Trophoblast cell (in vitro differentiated cells and primary cell): ENCODE results near the gene ABCF3.
A peak's percentile ranks its signal among the peaks of the same experiment; 100 is the strongest.

Source experiments
- DNase-seq, 2 donors: peaks; one replicate each; pipeline ENCODE4 v3.0.0-alpha.2; 2016
- H2AFZ ChIP-seq: 2 replicates; pipeline ENCODE4 v1.6.1; 2013; ENCODE audit warnings: low read length, moderate library complexity, mild to moderate bottlenecking; ENCODE audit not compliant: insufficient read depth, poor library complexity
- H2AK5ac ChIP-seq: 2 replicates; pipeline ENCODE4 v1.6.1; 2013; ENCODE audit warnings: mild to moderate bottlenecking, low read length
- H2BK120ac ChIP-seq: 2 replicates; pipeline ENCODE4 v1.6.1; 2013; ENCODE audit warnings: low read length, mild to moderate bottlenecking, moderate library complexity; ENCODE audit not compliant: insufficient read depth, poor library complexity
- H2BK12ac ChIP-seq: 2 replicates; pipeline ENCODE4 v1.6.1; 2013; ENCODE audit warnings: mild to moderate bottlenecking, low read length, moderate library complexity
- H2BK5ac ChIP-seq: 2 replicates; pipeline ENCODE4 v1.6.1; 2013; ENCODE audit warnings: low read length, low read depth, moderate library complexity, mild to moderate bottlenecking; ENCODE audit not compliant: poor library complexity
- H3K14ac ChIP-seq: 2 replicates; pipeline ENCODE4 v1.6.1; 2013; ENCODE audit warnings: mild to moderate bottlenecking, low read length
- H3K18ac ChIP-seq: 2 replicates; pipeline ENCODE4 v1.6.1; 2013; ENCODE audit warnings: mild to moderate bottlenecking, low read length
- H3K23ac ChIP-seq: 2 replicates; pipeline ENCODE4 v1.6.1; 2013; ENCODE audit warnings: low read length
- H3K27ac ChIP-seq: 2 replicates; pipeline ENCODE4 v1.5.1; 2013; ENCODE audit warnings: low read depth, mild to moderate bottlenecking, inconsistent platforms, low read length, moderate library complexity
- H3K27me3 ChIP-seq: 2 replicates; pipeline ENCODE4 v1.6.1; 2013; ENCODE audit warnings: inconsistent platforms, mild to moderate bottlenecking, low read length, moderate library complexity; ENCODE audit not compliant: insufficient read depth
- H3K36me3 ChIP-seq, 2 experiments: 1 replicate in 1 of 2; 2 replicates in 1 of 2; pipeline ENCODE4 v1.6.1; 2013; ENCODE audit warnings: low read length in 2 of 2, mild to moderate bottlenecking in 2 of 2, moderate library complexity in 1 of 2; ENCODE audit not compliant: insufficient read depth in 2 of 2, control insufficient read depth in 1 of 2
- H3K4ac ChIP-seq: 2 replicates; pipeline ENCODE4 v1.6.1; 2013; ENCODE audit warnings: low read depth, mild to moderate bottlenecking, low read length, moderate library complexity
- H3K4me1 ChIP-seq, 2 experiments: 1 replicate in 1 of 2; 2 replicates in 1 of 2; pipeline ENCODE4 v1.6.1; 2013; ENCODE audit warnings: low read length in 2 of 2, mild to moderate bottlenecking in 2 of 2, moderate library complexity in 1 of 2; ENCODE audit not compliant: insufficient read depth in 2 of 2, control insufficient read depth in 1 of 2
- H3K4me2 ChIP-seq: 2 replicates; pipeline ENCODE4 v1.6.1; 2013; ENCODE audit warnings: inconsistent platforms, mild to moderate bottlenecking, low read length, moderate library complexity
- H3K4me3 ChIP-seq: 2 replicates; pipeline ENCODE4 v1.5.1; 2013; ENCODE audit warnings: mild to moderate bottlenecking, low read depth, low read length, inconsistent platforms
- H3K79me1 ChIP-seq: one replicate; pipeline ENCODE4 v1.6.1; 2013; ENCODE audit warnings: low read length
- H3K79me2 ChIP-seq: 2 replicates; pipeline ENCODE4 v1.6.1; 2013; ENCODE audit warnings: low read length, mild to moderate bottlenecking; ENCODE audit not compliant: control insufficient read depth, insufficient read depth, poor library complexity
- H3K9ac ChIP-seq: 2 replicates; pipeline ENCODE4 v1.6.1; 2013; ENCODE audit warnings: mild to moderate bottlenecking, low read length
- H3K9me3 ChIP-seq: 2 replicates; pipeline ENCODE4 v1.6.1; 2013; ENCODE audit warnings: low read depth, mild to moderate bottlenecking, control low read depth, inconsistent platforms, low read length; ENCODE audit not compliant: insufficient read depth
- H4K12ac ChIP-seq: 2 replicates; pipeline ENCODE4 v1.6.1; 2013; ENCODE audit warnings: low read depth, mild to moderate bottlenecking, low read length, moderate library complexity
- H4K8ac ChIP-seq: 2 replicates; pipeline ENCODE4 v1.6.1; 2013; ENCODE audit warnings: low read depth, mild to moderate bottlenecking, low read length, moderate library complexity
- H4K91ac ChIP-seq: one replicate; pipeline ENCODE4 v1.6.1; 2013; ENCODE audit warnings: low read depth, mild to moderate bottlenecking, low read length, moderate library complexity
- WGBS: extraction: QIAGEN DNeasy Blood & Tissue Kit; methylation state at CpG from one replicate; pipeline ENCODE4 v1.1.7; 2013; ENCODE audit warnings: missing lambda C conversion rate; ENCODE audit not compliant: insufficient read length, insufficient coverage; ENCODE audit errors: extremely low coverage; 5-methylcytosine and 5-hydroxymethylcytosine counted together

Gene ABCF3

GRCh38 chr3:184229394-184230080 is 43.5 kb downstream of the ABCF3 start, which contains the start of gene VWA5B2:
TSS of gene VWA5B2 (plus strand) at chr3:184229585. CDS start at chr3:184230529, 944 bp downstream.
- Histone ChIP-seq H3K4ac (no peak within 1 kb of the TSS), H3K79me2 (no peaks in the 10 kb centered on the region), H3K79me1 (no peaks in the 10 kb centered on the region)

GRCh38 chr3:184230081-184230602 is 44.1 kb downstream of the ABCF3 start:
- no CpG with 5 or more reads among the region's 61 CpGs for WGBS

More at GRCh38 chr3:184229394-184230080, 43.5 kb downstream of the ABCF3 start, which contains the start of gene VWA5B2:
- H4K91ac ChIP-seq: no peak within 1 kb of the TSS
- peaks cover 2% of the 10 kb centered on the region for H3K9me3 ChIP-seq
- WGBS: no CpG with 5 or more reads among the region's 66 CpGs
- peak within 1 kb of the TSS; percentile 72 for H3K4me2 ChIP-seq
- H4K8ac ChIP-seq: no peak within 1 kb of the TSS
- no peak within 1 kb of the TSS for H3K18ac ChIP-seq
- no peak within 1 kb of the TSS for H2AK5ac ChIP-seq
- H3K9ac ChIP-seq: no peak within 1 kb of the TSS
- no peak within 1 kb of the TSS for H4K12ac ChIP-seq
- no peak within 1 kb of the TSS for H3K23ac ChIP-seq
- no peak within 1 kb of the TSS for H2BK120ac ChIP-seq
- no peak within 1 kb of the TSS for H2BK12ac ChIP-seq
- peak; percentile 33 to 61 for DNase-seq
- peak within 1 kb of the TSS; percentile 37 for H2AFZ ChIP-seq
- no peaks in the 10 kb centered on the region for H3K36me3 ChIP-seq
- no peak within 1 kb of the TSS for H2BK5ac ChIP-seq
- peak within 1 kb of the TSS; percentile 58 for H3K4me3 ChIP-seq
- no peak within 1 kb of the TSS for H3K14ac ChIP-seq
- H3K27me3 ChIP-seq: peaks cover 51% of the 10 kb centered on the region
- no peak within 1 kb of the TSS for H3K27ac ChIP-seq
- peaks cover 6% of the 10 kb centered on the region in 2 experiments for H3K4me1 ChIP-seq

GRCh38 chr3:184230603-184231528 is 44.9 kb downstream of the ABCF3 start:
- H2BK5ac ChIP-seq: no peak overlapping the region
- no CpG with 5 or more reads among the region's 79 CpGs for WGBS
- H3K4me2 ChIP-seq: peak overlapping the region; percentile 37
- no peak overlapping the region for H2AK5ac ChIP-seq
- no peak overlapping the region for H3K4me3 ChIP-seq
- H3K36me3 ChIP-seq: no peaks in the 10 kb centered on the region
- H3K18ac ChIP-seq: no peak overlapping the region
- peak; percentile 37 to 77 for DNase-seq
- H2BK120ac ChIP-seq: no peak overlapping the region
- H3K14ac ChIP-seq: no peak overlapping the region
- no peaks in the 10 kb centered on the region for H3K79me2 ChIP-seq
- H4K8ac ChIP-seq: no peak overlapping the region
- peaks cover 2% of the 10 kb centered on the region for H3K9me3 ChIP-seq
- H3K79me1 ChIP-seq: no peaks in the 10 kb centered on the region
- peaks cover 51% of the 10 kb centered on the region for H3K27me3 ChIP-seq
- H2BK12ac ChIP-seq: no peak overlapping the region
- peak overlapping the region; percentile 40 for H2AFZ ChIP-seq
- H4K12ac ChIP-seq: no peak overlapping the region
- no peak overlapping the region for H3K27ac ChIP-seq
- H3K23ac ChIP-seq: no peak overlapping the region
- no peak overlapping the region for H3K9ac ChIP-seq
- no peak overlapping the region for H4K91ac ChIP-seq
- H3K4ac ChIP-seq: no peak overlapping the region
- peaks cover 6% of the 10 kb centered on the region in 2 experiments for H3K4me1 ChIP-seq

More at GRCh38 chr3:184230081-184230602, 44.1 kb downstream of the ABCF3 start:
- H3K4me3 ChIP-seq: peak overlapping the region; percentile 25
- no peak overlapping the region for H4K12ac ChIP-seq
- H4K91ac ChIP-seq: no peak overlapping the region
- H3K23ac ChIP-seq: no peak overlapping the region
- H3K79me1 ChIP-seq: no peaks in the 10 kb centered on the region
- H3K79me2 ChIP-seq: no peaks in the 10 kb centered on the region
- no peak overlapping the region for H2BK5ac ChIP-seq
- H4K8ac ChIP-seq: no peak overlapping the region
- no peak for DNase-seq
- peak overlapping the region; percentile 37 for H3K4me2 ChIP-seq
- H3K36me3 ChIP-seq: no peaks in the 10 kb centered on the region
- H3K4ac ChIP-seq: no peak overlapping the region
- no peak overlapping the region for H3K9ac ChIP-seq
- H3K27me3 ChIP-seq: peaks cover 51% of the 10 kb centered on the region
- no peak overlapping the region for H2BK120ac ChIP-seq
- H3K9me3 ChIP-seq: peaks cover 2% of the 10 kb centered on the region
- H2AK5ac ChIP-seq: no peak overlapping the region
- H3K18ac ChIP-seq: no peak overlapping the region
- H3K14ac ChIP-seq: no peak overlapping the region
- no peak overlapping the region for H2BK12ac ChIP-seq
- peaks cover 6% of the 10 kb centered on the region in 2 experiments for H3K4me1 ChIP-seq
- H2AFZ ChIP-seq: no peak overlapping the region
- no peak overlapping the region for H3K27ac ChIP-seq

DNA sequence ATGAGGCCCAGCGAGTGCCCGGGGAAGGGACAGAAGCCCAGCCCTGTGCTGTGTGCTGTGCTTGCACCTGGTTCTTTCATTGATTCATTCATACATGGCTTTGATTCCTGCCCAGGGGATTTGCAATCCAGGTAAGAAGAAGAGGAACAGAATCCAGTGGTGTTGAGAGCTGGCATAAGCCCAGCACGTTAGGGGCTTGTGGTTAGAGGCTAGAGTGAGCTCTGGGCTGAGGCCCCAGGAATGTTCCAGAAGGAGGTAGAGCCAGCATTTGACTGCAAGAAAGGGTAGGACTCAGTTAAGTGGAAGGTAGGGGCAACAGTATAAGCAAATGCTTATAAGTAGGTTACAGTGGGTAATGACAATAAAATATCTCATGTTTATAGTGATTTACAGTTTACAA is 45.7 kb downstream of the ABCF3 start:
- peaks cover 51% of the 10 kb centered on the region for H3K27me3 ChIP-seq
- no peak overlapping the region for H3K23ac ChIP-seq
- H2AK5ac ChIP-seq: no peak overlapping the region
- H2BK12ac ChIP-seq: no peak overlapping the region
- no peak overlapping the region for H2BK5ac ChIP-seq
- H3K4ac ChIP-seq: no peak overlapping the region
- no peak overlapping the region for H4K12ac ChIP-seq
- no peak overlapping the region for H3K4me3 ChIP-seq
- no peak overlapping the region for H3K27ac ChIP-seq
- peaks cover 2% of the 10 kb centered on the region for H3K9me3 ChIP-seq
- no peaks in the 10 kb centered on the region for H3K36me3 ChIP-seq
- no peak overlapping the region for H4K91ac ChIP-seq
- H3K4me1 ChIP-seq: peaks cover 6% of the 10 kb centered on the region in 2 experiments
- H3K4me2 ChIP-seq: no peak overlapping the region
- H2AFZ ChIP-seq: no peak overlapping the region
- no peak overlapping the region for H3K18ac ChIP-seq
- no peaks in the 10 kb centered on the region for H3K79me1 ChIP-seq
- no peak overlapping the region for H3K9ac ChIP-seq
- H2BK120ac ChIP-seq: no peak overlapping the region
- no peaks in the 10 kb centered on the region for H3K79me2 ChIP-seq
- no peak overlapping the region for H4K8ac ChIP-seq
- H3K14ac ChIP-seq: no peak overlapping the region
- WGBS: no CpG with 5 or more reads among the region's 3 CpGs
- DNase-seq: no peak
